Type B pancreatic cell (in vitro differentiated cells): Measurements from ENCODE around the gene SIX4. TPM values are rescaled to one million over a fixed set of nuclear protein-coding genes. Genes with fewer than 3 reads are reported as not detected.
"Not testable (repeated sequence)": the region's sequence is repeated elsewhere in the genome, so short reads cannot be mapped to it uniquely, and the experiment has no call there.

Source experiments
- DNase-seq: peaks from one replicate; pipeline ENCODE4 v3.0.0; 2021; ENCODE audit warnings: mixed read lengths; ENCODE audit not compliant: unreplicated experiment; ENCODE audit errors: extremely low spot score
- H3K27ac Mint-ChIP-seq: 2 replicates; pipeline ENCODE4 v1.8.0; 2021; ENCODE audit warnings: mild to moderate bottlenecking, mixed read lengths
- H3K27me3 Mint-ChIP-seq: 2 replicates; pipeline ENCODE4 v1.8.0; 2021; ENCODE audit warnings: mixed read lengths
- H3K36me3 Mint-ChIP-seq: 2 replicates; pipeline ENCODE4 v1.8.0; 2021; ENCODE audit warnings: mixed read lengths
- H3K4me1 Mint-ChIP-seq: one replicate; pipeline ENCODE4 v1.8.0; 2021; ENCODE audit warnings: mixed read lengths; ENCODE audit not compliant: unreplicated experiment
- H3K4me3 Mint-ChIP-seq: 2 replicates; pipeline ENCODE4 v1.8.0; 2021; ENCODE audit warnings: mild to moderate bottlenecking, mixed read lengths
- H3K9me3 Mint-ChIP-seq: 2 replicates; pipeline ENCODE4 v1.8.0; 2021; ENCODE audit warnings: mixed read lengths
- CTCF ChIP-seq: fragments of 200-600 bp; sonication (generic); conservative IDR thresholded peaks from 2 replicates; pipeline ENCODE4 v1.5.0; 2021; ENCODE audit warnings: antibody characterized with exemption, mild to moderate bottlenecking
- total RNA-seq: library from RNA; stranded (reverse); gene quantifications from 2 replicates; pipeline ENCODE4 v1.2.1, GENCODE V29; 2021; ENCODE audit warnings: low replicate concordance

The SIX4 gene
- total RNA-seq, 1 donor from 2014 or later, result 26.0 TPM

- no peak for TF ChIP-seq CTCF
- H3K27me3 Mint-ChIP-seq, result peaks cover 9% of the 10 kb centered on the region
- H3K4me1 Mint-ChIP-seq, result peaks cover 20% of the 10 kb centered on the region
- H3K4me3 Mint-ChIP-seq, result no peak overlapping the region
- H3K9me3 Mint-ChIP-seq, result no peaks in the 10 kb centered on the region
- H3K36me3 Mint-ChIP-seq, result no peaks in the 10 kb centered on the region
- no peak overlapping the region for H3K27ac Mint-ChIP-seq
- no peak for DNase-seq
Measured at GRCh38 chr14:60732840-60733483, 8.8 kb upstream of the SIX4 start.

GRCh38 chr14:60731291-60731690 lies 7.1 kb upstream of the SIX4 start:
- H3K9me3 Mint-ChIP-seq, DNase-seq, H3K36me3 Mint-ChIP-seq, H3K4me3 Mint-ChIP-seq, H3K27ac Mint-ChIP-seq: not testable (repeated sequence)
- H3K4me1 Mint-ChIP-seq, result peaks cover 17% of the 10 kb centered on the region
- H3K27me3 Mint-ChIP-seq, result peaks cover 11% of the 10 kb centered on the region

GRCh38 chr14:60723116-60723906 lies 840 bp downstream of the SIX4 start:
- no peak for TF ChIP-seq CTCF
- Mint-ChIP-seq H3K9me3 (no peaks in the 10 kb centered on the region), H3K36me3 (peaks cover 6% of the 10 kb centered on the region), H3K27ac (peak overlapping the region; percentile 98), H3K4me3 (peak overlapping the region; percentile 96), H3K4me1 (peaks cover 23% of the 10 kb centered on the region), H3K27me3 (peaks cover 3% of the 10 kb centered on the region)
- DNase-seq, result peak; percentile 75

GRCh38 chr14:60722357-60723115 lies 1.6 kb downstream of the SIX4 start:
- TF ChIP-seq CTCF, result no peak
- H3K27me3 Mint-ChIP-seq, result no peaks in the 10 kb centered on the region
- peak overlapping the region; percentile 93 for H3K27ac Mint-ChIP-seq

GRCh38 chr14:60722107-60722356 lies 2.1 kb downstream of the SIX4 start:
- no peaks in the 10 kb centered on the region for H3K9me3 Mint-ChIP-seq
- TF ChIP-seq CTCF, result no peak
- H3K36me3 Mint-ChIP-seq, result peaks cover 8% of the 10 kb centered on the region
- no peaks in the 10 kb centered on the region for H3K27me3 Mint-ChIP-seq
- peaks cover 23% of the 10 kb centered on the region for H3K4me1 Mint-ChIP-seq
- peak overlapping the region; percentile 86 for H3K27ac Mint-ChIP-seq
- no peak for DNase-seq
- H3K4me3 Mint-ChIP-seq, result peak overlapping the region; percentile 96

More at GRCh38 chr14:60722357-60723115, 1.6 kb downstream of the SIX4 start:
- Mint-ChIP-seq H3K36me3 (peaks cover 8% of the 10 kb centered on the region), H3K4me3 (peak overlapping the region; percentile 96), H3K4me1 (peaks cover 23% of the 10 kb centered on the region), H3K9me3 (no peaks in the 10 kb centered on the region)
- DNase-seq, result peak; percentile 80
